NB4 (cell line): Measurements from ENCODE around the gene KLLN.

ENCODE experiments used
- CTCF ChIP-seq: IDR thresholded peaks from one replicate; pipeline ENCODE4 v1.5.1; 2012; ENCODE audit warnings: low read depth, low read length
- MAX ChIP-seq: IDR thresholded peaks from 2 replicates; pipeline ENCODE4 v1.6.1; 2011; ENCODE audit warnings: low read depth, low read length
- MYC ChIP-seq: IDR thresholded peaks from 2 replicates; pipeline ENCODE4 v1.6.1; 2011; ENCODE audit warnings: low read depth, low read length
- POLR2A ChIP-seq: IDR thresholded peaks from 2 replicates; pipeline ENCODE4 v1.6.1; 2011; ENCODE audit warnings: mild to moderate bottlenecking; ENCODE audit not compliant: insufficient read length; ENCODE audit errors: extremely low read depth

GRCh38 chr10:87887548-87888289, 24.4 kb upstream of the KLLN start:
- TF ChIP-seq POLR2A: no peak
- no peak for TF ChIP-seq CTCF
- TF ChIP-seq MYC: no peak
- no peak for TF ChIP-seq MAX
